Osteocyte (in vitro differentiated cells): ENCODE measurements around the gene ASCC1. TPM values are rescaled to one million over a fixed set of nuclear protein-coding genes. Genes with fewer than 3 reads are reported as not detected.
"Not testable (repeated sequence)": the region's sequence is repeated elsewhere in the genome, so short reads cannot be mapped to it uniquely, and the experiment has no call there.

Experiments used
- DNase-seq: peaks from one replicate; pipeline ENCODE4 v3.0.0; 2021; ENCODE audit warnings: mixed read lengths; ENCODE audit not compliant: unreplicated experiment; ENCODE audit errors: extremely low spot score
- H3K27ac Mint-ChIP-seq: one replicate; pipeline ENCODE4 v1.8.0; 2021; ENCODE audit warnings: mild to moderate bottlenecking, mixed read lengths; ENCODE audit not compliant: unreplicated experiment
- H3K27me3 Mint-ChIP-seq: one replicate; pipeline ENCODE4 v1.8.0; 2021; ENCODE audit warnings: mixed read lengths; ENCODE audit not compliant: unreplicated experiment
- H3K36me3 Mint-ChIP-seq: one replicate; pipeline ENCODE4 v1.8.0; 2021; ENCODE audit warnings: mixed read lengths; ENCODE audit not compliant: unreplicated experiment
- H3K4me1 Mint-ChIP-seq: one replicate; pipeline ENCODE4 v1.8.0; 2021; ENCODE audit warnings: mixed read lengths; ENCODE audit not compliant: unreplicated experiment
- H3K4me3 Mint-ChIP-seq: one replicate; pipeline ENCODE4 v1.8.0; 2021; ENCODE audit warnings: mild to moderate bottlenecking, moderate library complexity, mixed read lengths; ENCODE audit not compliant: unreplicated experiment
- H3K9me3 Mint-ChIP-seq: one replicate; pipeline ENCODE4 v1.8.0; 2021; ENCODE audit warnings: mixed read lengths; ENCODE audit not compliant: unreplicated experiment
- CTCF ChIP-seq: fragments of 200-600 bp; sonication (generic); IDR thresholded peaks from 2 replicates; pipeline ENCODE4 v1.5.0; 2021; ENCODE audit warnings: antibody characterized with exemption, mild to moderate bottlenecking, moderate library complexity
- total RNA-seq: library from RNA; stranded (reverse); gene quantifications from 2 replicates; pipeline ENCODE4 v1.2.1, GENCODE V29; 2021

The ASCC1 gene
- total RNA-seq, 1 donor from 2014 or later, result 39.1 TPM

- peaks cover 39% of the 10 kb centered on the region for H3K4me1 Mint-ChIP-seq
- no peak for DNase-seq
These were observed 10.4 kb upstream of the ASCC1 start for GRCh38 chr10:72226418-72227027.

GRCh38 chr10:72224191-72224590 lies 8.1 kb upstream of the ASCC1 start:
- H3K27me3 Mint-ChIP-seq, DNase-seq, H3K9me3 Mint-ChIP-seq, H3K4me3 Mint-ChIP-seq: not testable (repeated sequence)
- H3K4me1 Mint-ChIP-seq, result peaks cover 21% of the 10 kb centered on the region
- H3K36me3 Mint-ChIP-seq, result peaks cover 14% of the 10 kb centered on the region
- peak overlapping the region; percentile 67 for H3K27ac Mint-ChIP-seq

More at GRCh38 chr10:72226418-72227027, 10.4 kb upstream of the ASCC1 start:
- Mint-ChIP-seq H3K4me3 (no peak overlapping the region), H3K27ac (peak overlapping the region; percentile 17), H3K27me3 (no peaks in the 10 kb centered on the region), H3K36me3 (peaks cover 15% of the 10 kb centered on the region), H3K9me3 (no peaks in the 10 kb centered on the region)
- TF ChIP-seq CTCF, result no peak

- H3K9me3 Mint-ChIP-seq, result no peaks in the 10 kb centered on the region
- no peak for DNase-seq
- H3K27ac Mint-ChIP-seq, result peak overlapping the region; percentile 67
These were observed 7.6 kb upstream of the ASCC1 start for GRCh38 chr10:72223743-72224101.

GRCh38 chr10:72221278-72221677 lies 5.2 kb upstream of the ASCC1 start:
- no peak for DNase-seq
- peaks cover 9% of the 10 kb centered on the region for H3K36me3 Mint-ChIP-seq
- no peak overlapping the region for H3K4me3 Mint-ChIP-seq
- H3K27me3 Mint-ChIP-seq, result no peaks in the 10 kb centered on the region
- no peak overlapping the region for H3K27ac Mint-ChIP-seq
- peaks cover 33% of the 10 kb centered on the region for H3K4me1 Mint-ChIP-seq
- H3K9me3 Mint-ChIP-seq, result no peaks in the 10 kb centered on the region
- no peak for TF ChIP-seq CTCF

More at GRCh38 chr10:72223743-72224101, 7.6 kb upstream of the ASCC1 start:
- H3K36me3 Mint-ChIP-seq, result peaks cover 14% of the 10 kb centered on the region
- no peaks in the 10 kb centered on the region for H3K27me3 Mint-ChIP-seq
- peaks cover 19% of the 10 kb centered on the region for H3K4me1 Mint-ChIP-seq
- no peak for TF ChIP-seq CTCF
- H3K4me3 Mint-ChIP-seq, result no peak overlapping the region

- no peak for DNase-seq
- H3K27ac Mint-ChIP-seq, result no peak overlapping the region
- no peaks in the 10 kb centered on the region for H3K27me3 Mint-ChIP-seq
- H3K4me1 Mint-ChIP-seq, result peaks cover 33% of the 10 kb centered on the region
- H3K9me3 Mint-ChIP-seq, result no peaks in the 10 kb centered on the region
- peaks cover 9% of the 10 kb centered on the region for H3K36me3 Mint-ChIP-seq
- TF ChIP-seq CTCF, result no peak
- H3K4me3 Mint-ChIP-seq, result no peak overlapping the region
These were observed 4.6 kb upstream of the ASCC1 start for GRCh38 chr10:72220637-72221036.
